GM21825 (cell line): ENCODE results near the gene ZNF565.
A peak's percentile ranks its signal among the peaks of the same experiment; 100 is the strongest.
"Not testable (repeated sequence)": the region's sequence is repeated elsewhere in the genome, so short reads cannot be mapped to it uniquely, and the experiment has no call there.

ENCODE experiments used
- ATAC-seq: cut with Tn5 transposase; IDR thresholded peaks from one replicate; pipeline ENCODE4 v1.9.1; 2021; ENCODE audit warnings: mild to moderate bottlenecking, moderate library complexity; ENCODE audit not compliant: unreplicated experiment

ZNF565 gene

GRCh38 chr19:36214386-36215275, at the start of gene ZNF565, which contains the start of gene ZNF146:
Gene ZNF565, minus strand, starts transcription at chr19:36214665. Its CDS starts 12,680 bp downstream, at chr19:36201985.
Gene ZNF146, plus strand, starts transcription at chr19:36215106. Its CDS starts 21,335 bp downstream, at chr19:36236441.
- peak; percentile 93 for ATAC-seq

GRCh38 chr19:36259211-36259610, 44.7 kb upstream of the ZNF565 start:
- ATAC-seq = no peak

GRCh38 chr19:36258028-36258875, 43.8 kb upstream of the ZNF565 start:
- no peak for ATAC-seq

- no peak for ATAC-seq
Measured at GRCh38 chr19:36257520-36257876, 43.0 kb upstream of the ZNF565 start.

- ATAC-seq = no peak
Measured at GRCh38 chr19:36256853-36257519, 42.5 kb upstream of the ZNF565 start.

- ATAC-seq = no peak
Measured at GRCh38 chr19:36256064-36256463, 41.6 kb upstream of the ZNF565 start.

- no peak for ATAC-seq
Measured at GRCh38 chr19:36255316-36255715, 40.9 kb upstream of the ZNF565 start.

- ATAC-seq = no peak
Measured at GRCh38 chr19:36254848-36255247, 40.4 kb upstream of the ZNF565 start.

- ATAC-seq = no peak
Measured at GRCh38 chr19:36252047-36252446, 37.6 kb upstream of the ZNF565 start.

- no peak for ATAC-seq
Measured at GRCh38 chr19:36246006-36246481, 31.6 kb upstream of the ZNF565 start.

GRCh38 chr19:36245210-36246005, 30.9 kb upstream of the ZNF565 start:
- ATAC-seq = no peak

- ATAC-seq = no peak
Measured at GRCh38 chr19:36244066-36244465, 29.6 kb upstream of the ZNF565 start.

- ATAC-seq = no peak
Measured at GRCh38 chr19:36236946-36237310, 22.5 kb upstream of the ZNF565 start.

- no peak for ATAC-seq
Measured at GRCh38 chr19:36236304-36236945, 22.0 kb upstream of the ZNF565 start.

- not testable (repeated sequence) for ATAC-seq
Measured at GRCh38 chr19:36233626-36234025, 19.2 kb upstream of the ZNF565 start.

- ATAC-seq = no peak
Measured at GRCh38 chr19:36225219-36225892, 10.9 kb upstream of the ZNF565 start.

GRCh38 chr19:36222503-36222902, 8.0 kb upstream of the ZNF565 start:
- no peak for ATAC-seq

GRCh38 chr19:36221474-36221873, 7.0 kb upstream of the ZNF565 start:
- no peak for ATAC-seq
